Activated gamma-delta T cell treated with Interleukin-2 at 50 U/mL for 16 hours (primary cell): Measurements from ENCODE around the gene CPNE4.
"Not testable (repeated sequence)": the region's sequence is repeated elsewhere in the genome, so short reads cannot be mapped to it uniquely, and the experiment has no call there.

ENCODE experiments used
- DNase-seq: peaks from one replicate; pipeline ENCODE4 v3.0.0-alpha.2; 2020

CPNE4 gene

DNA sequence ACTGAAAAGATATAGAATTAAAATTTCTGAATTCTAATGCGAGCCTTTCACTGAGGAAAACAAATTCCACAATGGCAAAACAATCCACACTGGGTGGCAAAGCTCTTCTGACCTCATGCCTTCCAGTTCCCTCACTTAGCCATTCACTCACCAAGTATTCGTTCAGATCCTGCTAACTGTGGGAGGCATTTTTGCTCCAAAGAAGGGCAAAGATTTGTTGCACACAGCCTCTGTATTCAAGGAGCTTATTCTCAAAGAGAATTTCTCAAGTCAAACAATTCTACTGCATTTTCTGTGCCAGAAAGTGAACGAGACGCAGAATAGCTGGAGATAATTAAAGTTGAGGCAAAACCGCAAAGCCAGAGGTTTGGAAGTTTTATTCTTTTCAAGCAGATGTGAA, 77.3 kb downstream of the CPNE4 start:
- no peak for DNase-seq

DNA sequence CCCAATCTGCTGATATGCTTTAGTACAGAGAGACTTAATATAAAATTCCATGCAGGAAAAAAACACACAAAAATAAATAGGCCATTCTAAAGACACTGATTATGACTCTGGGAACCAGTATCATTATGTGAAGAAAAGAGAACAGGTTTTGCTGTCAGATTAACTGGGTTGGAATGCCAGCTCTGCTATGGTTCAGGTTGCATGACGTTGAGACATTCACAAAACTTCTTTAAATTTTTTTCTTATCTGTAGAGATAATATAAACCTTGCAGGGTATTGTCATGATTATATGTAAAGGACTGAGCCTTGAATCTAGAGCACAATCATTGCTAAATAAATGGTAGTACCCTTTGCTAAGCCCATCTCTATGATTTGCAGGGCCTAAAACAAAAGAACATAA, 86.0 kb downstream of the CPNE4 start:
- DNase-seq = no peak

DNA sequence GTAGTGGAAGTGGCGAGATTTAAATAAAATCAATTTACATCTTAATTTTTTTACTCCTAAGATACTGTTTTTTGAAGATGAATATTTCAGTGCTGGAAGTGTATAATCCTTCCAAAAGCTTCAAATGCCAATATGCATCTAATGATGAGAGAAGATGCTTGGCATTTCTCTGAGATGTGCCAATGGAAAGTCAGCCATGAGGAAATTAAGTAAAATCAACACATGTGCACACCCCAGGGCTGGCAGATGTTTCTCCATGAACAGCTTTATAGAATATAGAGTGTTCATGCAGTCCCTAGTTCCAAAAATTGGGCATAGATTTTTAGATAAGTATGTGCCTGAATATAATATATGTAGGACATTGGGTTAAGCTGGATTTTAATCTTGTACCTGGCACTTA, 90.1 kb downstream of the CPNE4 start:
- DNase-seq = no peak

- DNase-seq = no peak
Observed at GRCh38 chr3:131933665-131934064, 101.1 kb downstream of the CPNE4 start.

GRCh38 chr3:131928593-131928992, 106.2 kb downstream of the CPNE4 start:
- DNase-seq = no peak

DNA sequence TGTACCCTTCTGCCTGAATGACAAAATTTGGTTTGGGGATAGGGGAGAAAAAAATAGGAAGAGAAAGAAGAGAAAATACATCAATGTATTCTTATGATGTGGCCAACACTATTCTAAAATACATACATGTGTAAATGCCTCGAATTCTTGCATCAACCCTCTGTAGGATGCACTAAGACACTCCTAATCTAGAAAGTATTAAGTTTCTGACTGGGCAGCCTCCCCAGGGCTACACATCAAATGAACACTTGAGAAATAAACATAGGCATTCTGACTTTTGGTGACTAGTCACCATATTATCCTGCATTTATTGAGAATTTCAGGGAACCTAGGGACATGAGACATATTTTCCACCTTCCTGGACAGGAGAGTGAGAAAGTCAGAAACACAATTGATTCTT, 109.2 kb downstream of the CPNE4 start:
- DNase-seq = no peak

DNA sequence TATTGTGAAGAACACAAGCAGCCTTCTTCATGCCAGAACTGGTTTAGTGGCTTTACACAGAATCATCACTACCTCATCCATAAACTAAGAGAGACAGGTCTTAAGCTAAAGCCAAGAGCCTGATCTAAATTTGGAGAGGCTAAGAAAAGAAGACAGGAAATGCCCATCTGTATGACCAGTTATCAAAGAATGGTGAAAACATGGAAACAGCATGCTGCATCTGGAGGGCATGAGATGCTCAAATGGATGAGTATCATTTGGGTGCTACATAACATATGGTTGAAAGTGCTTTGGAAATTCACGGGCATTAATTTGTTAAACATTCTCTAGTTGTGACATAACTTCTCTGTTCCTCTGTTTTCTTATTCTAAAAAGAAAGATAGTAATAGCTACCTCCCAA, 112.5 kb downstream of the CPNE4 start:
- DNase-seq = no peak

DNA sequence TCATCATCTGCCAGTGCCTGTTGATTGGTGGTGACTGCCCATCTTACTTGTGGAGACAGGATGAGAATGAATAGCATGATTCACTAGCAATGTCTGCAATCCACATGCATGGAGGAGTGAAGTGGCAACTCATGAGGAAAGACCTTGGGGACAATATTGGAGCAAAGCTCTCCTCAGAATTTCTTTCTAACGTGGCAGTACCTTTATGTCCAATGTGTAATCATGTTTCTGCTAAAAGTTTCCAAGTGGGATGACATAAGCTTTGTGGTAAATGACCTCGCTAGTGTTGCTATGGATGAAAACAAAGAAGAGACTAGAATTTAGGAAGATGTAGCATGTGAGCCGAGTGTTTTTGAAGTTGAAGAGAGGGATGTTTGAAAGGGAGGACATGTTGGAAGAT, 117.8 kb downstream of the CPNE4 start:
- no peak for DNase-seq

DNA sequence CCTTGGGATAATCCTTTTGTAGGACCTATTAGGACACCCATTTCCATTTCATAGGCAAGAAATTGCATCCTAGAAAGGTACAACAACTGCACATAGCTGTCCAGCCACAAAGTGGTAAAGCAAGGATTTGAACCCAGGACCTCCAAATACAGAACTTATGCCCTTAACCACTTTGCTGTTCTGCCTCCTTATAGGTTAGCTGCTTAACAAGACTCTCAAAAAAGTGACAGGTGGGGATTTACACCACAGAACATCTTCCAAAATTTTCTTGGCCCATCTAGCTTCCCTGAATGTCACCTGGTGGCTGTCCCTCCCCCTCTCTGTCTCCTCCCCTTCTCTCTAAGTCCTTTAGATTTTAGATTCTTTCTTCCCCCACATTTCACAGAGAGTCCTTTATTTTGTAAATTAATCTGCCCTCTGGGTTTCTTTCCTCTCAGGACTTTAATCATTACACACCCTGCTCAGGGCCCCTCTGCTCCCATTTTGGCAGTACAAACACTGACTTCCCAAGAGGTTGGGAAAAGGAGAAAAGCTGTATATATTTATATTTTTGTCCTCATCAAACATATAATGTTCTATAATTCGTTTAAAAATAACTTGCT, 120.6 kb downstream of the CPNE4 start:
- no peak for DNase-seq

DNA sequence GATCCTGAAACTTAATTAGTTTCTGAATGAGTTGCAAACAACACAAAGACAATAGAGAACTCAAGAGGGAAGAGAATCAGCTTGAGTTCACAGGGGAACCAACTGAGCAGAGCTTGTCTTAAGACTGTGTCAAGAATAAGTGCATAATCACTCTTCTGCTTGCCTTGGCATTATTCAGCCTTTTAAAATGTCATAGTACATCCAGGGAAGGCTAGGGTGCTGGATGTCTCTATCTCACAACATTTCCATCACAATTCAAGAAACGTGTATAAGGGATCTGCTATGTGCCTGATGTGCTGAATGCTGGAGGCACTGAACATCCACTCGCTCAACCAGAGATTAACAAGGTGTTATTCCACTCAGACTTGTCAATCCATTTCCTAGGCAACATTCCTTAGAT, 122.6 kb downstream of the CPNE4 start:
- no peak for DNase-seq

DNA sequence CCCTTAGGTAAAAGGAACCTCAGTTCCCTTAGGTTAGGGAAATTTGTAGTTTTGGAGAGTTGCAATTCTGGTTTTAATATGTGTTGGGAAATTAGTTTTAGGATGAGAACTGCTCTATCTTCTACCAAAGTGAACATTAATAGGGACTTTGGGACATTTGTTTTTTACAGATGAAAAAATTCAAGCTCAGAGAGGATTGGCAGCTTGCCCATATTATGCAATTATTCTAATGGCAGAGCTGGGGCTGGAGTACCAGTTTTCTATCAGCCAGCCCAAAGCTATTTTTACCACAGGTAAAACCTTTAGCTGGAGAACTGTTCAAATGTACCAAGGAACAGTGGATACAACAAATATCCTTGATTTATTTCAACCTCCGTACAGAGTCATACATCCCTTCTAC, 127.0 kb downstream of the CPNE4 start:
- no peak for DNase-seq

DNA sequence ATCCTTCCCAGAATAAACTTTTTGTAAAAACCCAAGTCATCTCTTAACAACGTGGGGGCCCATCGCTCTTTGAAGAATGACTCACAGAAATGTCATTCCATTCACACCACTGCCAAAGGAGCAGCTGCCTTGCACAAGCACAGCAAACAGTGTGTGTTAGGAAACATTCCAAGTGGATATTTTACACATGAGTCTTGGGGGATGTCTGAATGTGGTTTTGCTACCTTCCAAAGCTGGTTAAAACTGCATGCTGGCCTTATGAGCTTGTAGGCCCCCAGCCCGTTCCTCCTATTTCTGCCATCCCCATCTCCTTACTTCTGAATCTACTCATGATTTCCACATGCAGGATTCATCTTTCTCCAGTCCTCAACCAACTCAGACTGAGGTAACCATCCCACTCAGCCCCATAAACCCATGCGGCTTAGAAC, 130.8 kb downstream of the CPNE4 start:
- no peak for DNase-seq

GRCh38 chr3:131901686-131902085, 133.1 kb downstream of the CPNE4 start:
- no peak for DNase-seq

- no peak for DNase-seq
Observed at GRCh38 chr3:131900891-131901290, 133.9 kb downstream of the CPNE4 start.

GRCh38 chr3:131899021-131899420, 135.8 kb downstream of the CPNE4 start:
- no peak for DNase-seq

GRCh38 chr3:131898346-131898745, 136.5 kb downstream of the CPNE4 start:
- DNase-seq = no peak

GRCh38 chr3:131896285-131896684, 138.5 kb downstream of the CPNE4 start:
- no peak for DNase-seq

- no peak for DNase-seq
Observed at GRCh38 chr3:131895766-131896165, 139.0 kb downstream of the CPNE4 start.

DNA sequence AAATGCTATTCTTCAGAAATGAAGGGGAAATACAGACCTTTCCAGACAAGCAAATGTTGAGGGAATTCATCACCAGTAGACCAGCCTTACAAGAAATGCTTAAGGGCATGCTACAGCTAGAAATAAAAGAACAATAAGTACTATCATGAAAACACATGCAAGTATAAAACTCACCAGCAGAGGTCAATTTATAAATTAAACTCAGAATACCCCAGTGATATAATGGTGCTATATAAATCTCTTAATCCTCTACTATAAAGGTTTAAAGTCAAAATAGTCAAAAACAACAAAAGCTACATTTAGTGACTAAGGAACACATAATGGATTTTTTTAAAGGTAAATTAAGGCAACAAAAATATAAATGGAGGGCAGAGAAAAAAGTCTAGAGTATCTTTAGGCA, 142.5 kb downstream of the CPNE4 start:
- no peak for DNase-seq

DNA sequence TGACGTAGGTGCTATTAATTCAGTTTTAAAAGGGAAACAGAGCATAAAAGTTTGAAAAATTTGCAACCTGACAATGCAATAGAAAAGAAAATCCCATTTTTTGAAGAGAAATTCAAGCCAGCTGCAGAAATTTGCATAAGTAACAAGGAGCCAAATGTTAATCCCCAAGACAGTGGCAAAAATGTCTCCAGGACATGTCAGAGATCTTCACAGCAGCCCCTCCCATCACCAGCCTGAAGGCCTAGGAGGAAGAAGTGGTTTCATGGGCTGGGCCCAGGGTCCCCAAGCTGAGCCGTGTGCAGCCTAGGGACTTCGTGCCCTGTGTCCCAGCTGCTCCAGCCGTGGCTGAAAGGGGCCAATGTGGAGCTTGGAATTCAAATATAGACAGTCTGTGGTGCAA, 148.9 kb downstream of the CPNE4 start:
- DNase-seq = not testable (repeated sequence)

- no peak for DNase-seq
Observed at GRCh38 chr3:131883711-131884407, 151.0 kb downstream of the CPNE4 start.

DNA sequence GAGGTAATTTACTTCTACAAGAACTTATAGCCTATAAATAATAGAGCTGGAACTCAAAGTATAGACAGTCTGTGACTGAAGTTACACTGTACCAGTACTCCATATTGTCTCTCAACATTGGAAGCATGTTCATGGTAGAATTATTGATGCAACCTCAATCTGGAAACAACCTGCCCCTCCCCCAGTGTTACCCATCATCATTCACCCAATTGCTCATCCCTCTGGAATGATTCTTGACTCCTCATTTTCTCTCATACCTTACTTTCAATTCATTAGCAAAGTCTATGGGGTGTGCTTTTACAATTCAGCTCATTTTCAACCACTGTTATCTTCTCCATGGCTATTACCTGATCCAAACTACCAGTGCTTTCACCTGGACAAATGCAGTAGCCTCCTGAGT, 151.7 kb downstream of the CPNE4 start:
- DNase-seq = no peak

- DNase-seq = no peak
Observed at GRCh38 chr3:131881777-131882176, 153.0 kb downstream of the CPNE4 start.

GRCh38 chr3:131880948-131881347, 153.9 kb downstream of the CPNE4 start:
- no peak for DNase-seq

GRCh38 chr3:131868203-131868602, 166.6 kb downstream of the CPNE4 start:
- DNase-seq = no peak
